ENCODE results near the gene SMAD7. TPM values are rescaled to one million over a fixed set of nuclear protein-coding genes. Genes with fewer than 3 reads are reported as not detected.

Gene SMAD7
- total and polyA plus RNA-seq, 8 donors = 4.2 to 22.4 (median 6.8) TPM

GRCh38 chr18:48966523-48966922, 15.8 kb upstream of the SMAD7 start:
- TF ChIP-seq, protein P1, sequence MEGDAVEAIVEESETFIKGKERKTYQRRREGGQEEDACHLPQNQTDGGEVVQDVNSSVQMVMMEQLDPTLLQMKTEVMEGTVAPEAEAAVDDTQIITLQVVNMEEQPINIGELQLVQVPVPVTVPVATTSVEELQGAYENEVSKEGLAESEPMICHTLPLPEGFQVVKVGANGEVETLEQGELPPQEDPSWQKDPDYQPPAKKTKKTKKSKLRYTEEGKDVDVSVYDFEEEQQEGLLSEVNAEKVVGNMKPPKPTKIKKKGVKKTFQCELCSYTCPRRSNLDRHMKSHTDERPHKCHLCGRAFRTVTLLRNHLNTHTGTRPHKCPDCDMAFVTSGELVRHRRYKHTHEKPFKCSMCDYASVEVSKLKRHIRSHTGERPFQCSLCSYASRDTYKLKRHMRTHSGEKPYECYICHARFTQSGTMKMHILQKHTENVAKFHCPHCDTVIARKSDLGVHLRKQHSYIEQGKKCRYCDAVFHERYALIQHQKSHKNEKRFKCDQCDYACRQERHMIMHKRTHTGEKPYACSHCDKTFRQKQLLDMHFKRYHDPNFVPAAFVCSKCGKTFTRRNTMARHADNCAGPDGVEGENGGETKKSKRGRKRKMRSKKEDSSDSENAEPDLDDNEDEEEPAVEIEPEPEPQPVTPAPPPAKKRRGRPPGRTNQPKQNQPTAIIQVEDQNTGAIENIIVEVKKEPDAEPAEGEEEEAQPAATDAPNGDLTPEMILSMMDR (IDR thresholded peaks at IDR 0.05) = no peak
- FAIRE-seq = no peak
- H3K9me3 ChIP-seq = no peaks in the 10 kb centered on the region
- DNase-seq = no peak
- no peak overlapping the region for H3K4me3 ChIP-seq
- no peak for ATAC-seq
- intact Hi-C loops (cut with DNase I) = no loop called here
- 73 to 86% methylated on average over 1 of the region's 1 CpG for WGBS, 2 donors
- H3K36me3 ChIP-seq = no peaks in the 10 kb centered on the region
- no peaks in the 10 kb centered on the region for H3K4me1 ChIP-seq
- no peak overlapping the region for H3K27ac ChIP-seq
- H3K27me3 ChIP-seq = no peaks in the 10 kb centered on the region

GRCh38 chr18:48963586-48964470, 13.1 kb upstream of the SMAD7 start:
- peak in 1 of 6 donors; percentile 31 for DNase-seq

GRCh38 chr18:48962994-48963561, 12.3 kb upstream of the SMAD7 start:
- FAIRE-seq = no peak
- intact Hi-C loops (cut with DNase I) = no loop called here

More at GRCh38 chr18:48963586-48964470, 13.1 kb upstream of the SMAD7 start:
- FAIRE-seq = no peak
- Histone ChIP-seq H3K4me3 (no peak overlapping the region), H3K4me1 (no peaks in the 10 kb centered on the region), H3K27me3 (no peaks in the 10 kb centered on the region), H3K9me3 (no peaks in the 10 kb centered on the region), H3K27ac (no peak overlapping the region), H3K36me3 (no peaks in the 10 kb centered on the region)
- intact Hi-C loops (cut with DNase I) = no loop called here
- WGBS, 2 donors = 79 to 80% methylated on average over 10 of the region's 10 CpGs
- ATAC-seq = no peak
- TF ChIP-seq, protein P1 (IDR thresholded peaks at IDR 0.05) = no peak

DNA sequence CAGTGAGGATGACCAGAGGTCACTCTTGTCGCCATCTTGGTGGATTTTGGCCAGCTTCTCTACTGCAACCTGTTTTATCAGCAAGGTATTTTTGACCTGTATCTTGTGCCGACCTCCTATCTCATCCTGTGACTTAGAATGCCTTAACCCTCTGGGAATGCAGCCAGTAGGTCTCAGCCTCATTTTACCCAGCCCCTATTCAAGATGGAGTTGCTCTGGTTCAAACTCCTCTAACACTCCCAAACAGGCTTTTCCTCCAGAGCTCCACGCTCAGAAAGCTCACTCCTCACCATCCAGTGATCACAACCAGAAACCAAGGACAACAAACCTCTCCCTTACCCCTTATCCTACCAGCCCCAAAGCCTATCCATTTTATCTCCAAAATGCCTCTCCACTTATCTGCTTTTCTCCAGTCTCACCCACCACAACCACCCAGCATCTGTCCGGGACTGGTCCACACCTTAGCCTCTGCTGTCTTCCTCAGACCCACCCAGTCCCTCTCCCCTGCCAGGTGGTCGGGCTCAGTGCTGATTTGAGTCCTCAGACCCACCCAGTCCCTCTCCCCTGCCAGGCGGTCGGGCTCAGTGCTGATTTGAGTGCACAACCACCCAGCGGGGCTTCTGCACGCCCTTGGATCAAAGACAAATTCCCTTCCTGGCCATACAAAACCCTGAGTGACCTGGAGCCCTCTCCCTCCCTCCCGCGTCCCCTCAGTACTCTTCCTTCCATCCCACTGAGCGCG, 11.7 kb upstream of the SMAD7 start:
- no peak for FAIRE-seq
- Histone ChIP-seq H3K4me1 (no peaks in the 10 kb centered on the region), H3K27ac (no peak overlapping the region), H3K4me3 (no peak overlapping the region), H3K27me3 (no peaks in the 10 kb centered on the region), H3K36me3 (no peaks in the 10 kb centered on the region), H3K9me3 (no peaks in the 10 kb centered on the region)
- DNase-seq = no peak
- peak in 1 of 4 donors; percentile 19 for ATAC-seq
- TF ChIP-seq, protein P1 (IDR thresholded peaks at IDR 0.05) = no peak
- intact Hi-C loops (cut with DNase I) = no loop called here
- WGBS, 2 donors = 82 to 86% methylated on average over 13 of the region's 13 CpGs

More at GRCh38 chr18:48962994-48963561, 12.3 kb upstream of the SMAD7 start:
- no peak overlapping the region for H3K4me3 ChIP-seq
- no peaks in the 10 kb centered on the region for H3K9me3 ChIP-seq
- ATAC-seq = peak in 2 of 4 donors; percentile 36 to 63
- TF ChIP-seq, protein P1 (IDR thresholded peaks at IDR 0.05) = no peak
- H3K27ac ChIP-seq = no peak overlapping the region
- DNase-seq = no peak
- 68 to 80% methylated on average over 3 of the region's 3 CpGs for WGBS, 2 donors
- H3K27me3 ChIP-seq = no peaks in the 10 kb centered on the region
- no peaks in the 10 kb centered on the region for H3K4me1 ChIP-seq
- no peaks in the 10 kb centered on the region for H3K36me3 ChIP-seq
